Thyroid gland (tissue), 4 donors: ENCODE data around the gene NSUN7. TPM values are rescaled to one million over a fixed set of nuclear protein-coding genes. Genes with fewer than 3 reads are reported as not detected.

ENCODE experiments used
- DNase-seq, 2 donors: peaks; one replicate each; pipeline ENCODE4 v3.0.0-alpha.2; 2019
- H3K27ac ChIP-seq, 3 donors: fragments of 200-600 bp; sonication (generic); 1 replicate in 2 of 3; 2 replicates in 1 of 3; pipeline ENCODE4 v1.5.1; 2016 to 2019; ENCODE audit warnings: mild to moderate bottlenecking in 1 of 3, moderate library complexity in 1 of 3
- H3K27me3 ChIP-seq: fragments of 200-600 bp; sonication (generic); one replicate; pipeline ENCODE4 v1.5.1; 2019
- H3K36me3 ChIP-seq, 2 donors: fragments of 200-600 bp; sonication (generic); one replicate each; pipeline ENCODE4 v1.5.1; 2016 to 2019
- H3K4me1 ChIP-seq, 2 donors: fragments of 200-600 bp; sonication (generic); one replicate each; pipeline ENCODE4 v1.5.1; 2017 to 2019
- H3K4me3 ChIP-seq, 3 donors: fragments of 200-600 bp; sonication (generic); replicated peaks in 1 of 3; 1 replicate in 2 of 3; 2 replicates in 1 of 3; pipeline ENCODE4 v1.5.1; 2016; ENCODE audit warnings: mild to moderate bottlenecking in 1 of 3
- H3K9me3 ChIP-seq: fragments of 200-600 bp; sonication (generic); one replicate; pipeline ENCODE4 v1.5.1; 2017
- CTCF ChIP-seq, 6 experiments: fragments of 200-600 bp in 3 of 6; fragments of 450-650 bp in 3 of 6; sonication (generic) in 3 of 6; IDR thresholded peaks; one replicate each; pipeline ENCODE4 v1.5.1; 2016 to 2019; ENCODE audit warnings: antibody characterized with exemption in 6 of 6, mild to moderate bottlenecking in 2 of 6, inconsistent platforms in 1 of 6, moderate library complexity in 1 of 6
- POLR2A ChIP-seq, 2 donors: fragments of 450-650 bp; IDR thresholded peaks; one replicate each; pipeline ENCODE4 v1.6.1; 2017; ENCODE audit warnings: antibody characterized with exemption in 2 of 2, mild to moderate bottlenecking in 2 of 2, moderate library complexity in 1 of 2
- WGBS, 2 donors: methylation state at CpG; one replicate each; pipeline ENCODE4 v1.1.5; 2017; 5-methylcytosine and 5-hydroxymethylcytosine counted together
- intact Hi-C: fragments of 100-400 bp; cut with DNase I; formaldehyde crosslinking; loops from one replicate; pipeline ENCODE4 v1.15.1; 2023
- total RNA-seq, 4 donors: library from RNA; depleted of rRNA; stranded (reverse); fragments of >200 nt; gene quantifications; one replicate each; pipeline ENCODE4 v1.2.3, GENCODE V29; 2016

NSUN7 gene
- total RNA-seq, 4 donors from 2014 or later, result 14.2 to 65.2 (median 19.1) TPM

GRCh38 chr4:40840985-40841571 lies 91.3 kb downstream of the NSUN7 start:
- WGBS, 2 donors, result 80 to 84% methylated on average over 7 of the region's 7 CpGs
- DNase-seq, result peak; percentile 79 to 80
- no peak overlapping the region for H3K27ac ChIP-seq
- TF ChIP-seq CTCF (IDR thresholded peaks at IDR 0.05) (peak; percentile 22 to 67 (median 50)), POLR2A (IDR thresholded peaks at IDR 0.05) (no peak)
- H3K9me3 ChIP-seq, result no peaks in the 10 kb centered on the region
- peaks cover 0 to 4% of the 10 kb centered on the region in 2 donors for H3K36me3 ChIP-seq
- no peaks in the 10 kb centered on the region for H3K27me3 ChIP-seq
- H3K4me1 ChIP-seq, result peaks cover 23 to 25% of the 10 kb centered on the region in 2 donors
- H3K4me3 ChIP-seq, result no peak overlapping the region
- intact Hi-C loops, result no loop called here

GRCh38 chr4:40842318-40842717 lies 92.6 kb downstream of the NSUN7 start:
- intact Hi-C loops, result no loop called here

GRCh38 chr4:40842725-40843423 lies 93.1 kb downstream of the NSUN7 start:
- intact Hi-C loops, result no loop called here
- no peaks in the 10 kb centered on the region for H3K36me3 ChIP-seq
- no peaks in the 10 kb centered on the region for H3K27me3 ChIP-seq
- peak overlapping the region in 1 of 3 donors; percentile 9 for H3K27ac ChIP-seq
- H3K4me1 ChIP-seq, result peaks cover 23 to 37% of the 10 kb centered on the region in 2 donors
- no peaks in the 10 kb centered on the region for H3K9me3 ChIP-seq
- peak; percentile 30 to 41 for DNase-seq
- no peak overlapping the region for H3K4me3 ChIP-seq
- WGBS, 2 donors, result 44 to 50% methylated on average over 14 of the region's 14 CpGs
- TF ChIP-seq CTCF (IDR thresholded peaks at IDR 0.05) (no peak), POLR2A (IDR thresholded peaks at IDR 0.05) (no peak)

More at GRCh38 chr4:40842318-40842717, 92.6 kb downstream of the NSUN7 start:
- 77 to 78% methylated on average over 13 of the region's 13 CpGs for whole genome bisulfite sequencing, 2 donors
- TF ChIP-seq POLR2A (IDR thresholded peaks at IDR 0.05), result no peak
- TF ChIP-seq CTCF (IDR thresholded peaks at IDR 0.05), result no peak
- DNase-seq, result no peak
- no peaks in the 10 kb centered on the region for H3K9me3 ChIP-seq
- no peak overlapping the region for H3K4me3 ChIP-seq
- H3K27me3 ChIP-seq, result no peaks in the 10 kb centered on the region
- H3K4me1 ChIP-seq, result peaks cover 23 to 37% of the 10 kb centered on the region in 2 donors
- H3K36me3 ChIP-seq, result no peaks in the 10 kb centered on the region
- no peak overlapping the region for H3K27ac ChIP-seq

GRCh38 chr4:40843696-40844095 lies 93.9 kb downstream of the NSUN7 start:
- 78 to 100% methylated on average over 1 of the region's 1 CpG for WGBS, 2 donors
- TF ChIP-seq POLR2A (IDR thresholded peaks at IDR 0.05) (no peak), CTCF (IDR thresholded peaks at IDR 0.05) (no peak)
- intact Hi-C loops, result no loop called here
- no peaks in the 10 kb centered on the region for H3K36me3 ChIP-seq
- H3K4me3 ChIP-seq, result no peak overlapping the region
- no peak overlapping the region for H3K27ac ChIP-seq
- no peaks in the 10 kb centered on the region for H3K9me3 ChIP-seq
- H3K27me3 ChIP-seq, result no peaks in the 10 kb centered on the region
- no peak for DNase-seq
- peaks cover 23 to 37% of the 10 kb centered on the region in 2 donors for H3K4me1 ChIP-seq

- peaks cover 23 to 37% of the 10 kb centered on the region in 2 donors for H3K4me1 ChIP-seq
- intact Hi-C loops, result no loop called here
- WGBS, 2 donors, result 87 to 90% methylated on average over 6 of the region's 6 CpGs
- H3K27me3 ChIP-seq, result no peaks in the 10 kb centered on the region
- DNase-seq, result no peak
- H3K9me3 ChIP-seq, result no peaks in the 10 kb centered on the region
- no peak overlapping the region for H3K4me3 ChIP-seq
- H3K36me3 ChIP-seq, result no peaks in the 10 kb centered on the region
- H3K27ac ChIP-seq, result no peak overlapping the region
- TF ChIP-seq POLR2A (IDR thresholded peaks at IDR 0.05) (no peak), CTCF (IDR thresholded peaks at IDR 0.05) (no peak)
Observed at GRCh38 chr4:40844261-40844660, 94.5 kb downstream of the NSUN7 start.
